HUES64 (cell line): ENCODE results near the gene HOXA5.

ENCODE experiments used
- H3K27ac ChIP-seq: 2 replicates; pipeline ENCODE4 v1.7.0; 2013; ENCODE audit warnings: low read depth, low read length, inconsistent platforms
- H3K27me3 ChIP-seq: 2 replicates; pipeline ENCODE4 v1.6.1; 2013; ENCODE audit warnings: mild to moderate bottlenecking, low read length; ENCODE audit not compliant: insufficient read depth
- H3K36me3 ChIP-seq: 2 replicates; pipeline ENCODE4 v1.6.1; 2013; ENCODE audit warnings: mild to moderate bottlenecking, low read length; ENCODE audit not compliant: insufficient read depth
- H3K4me1 ChIP-seq: 2 replicates; pipeline ENCODE4 v1.6.1; 2013; ENCODE audit warnings: mild to moderate bottlenecking, low read length, moderate library complexity; ENCODE audit not compliant: insufficient read depth
- H3K4me3 ChIP-seq: 2 replicates; pipeline ENCODE4 v1.5.1; 2013; ENCODE audit warnings: mild to moderate bottlenecking, low read length, moderate library complexity
- H3K9ac ChIP-seq: 2 replicates; pipeline ENCODE4 v1.6.1; 2013; ENCODE audit warnings: mild to moderate bottlenecking, low read depth, low read length
- H3K9me3 ChIP-seq: 2 replicates; pipeline ENCODE4 v1.6.1; 2013; ENCODE audit warnings: low read depth, low read length; ENCODE audit not compliant: insufficient read depth
- WGBS: fragments of 150-250, 120-280 bp; methylation state at CpG from one replicate; pipeline ENCODE4 v1.1.7; 2013; ENCODE audit warnings: missing lambda C conversion rate; 5-methylcytosine and 5-hydroxymethylcytosine counted together

The HOXA5 gene

DNA sequence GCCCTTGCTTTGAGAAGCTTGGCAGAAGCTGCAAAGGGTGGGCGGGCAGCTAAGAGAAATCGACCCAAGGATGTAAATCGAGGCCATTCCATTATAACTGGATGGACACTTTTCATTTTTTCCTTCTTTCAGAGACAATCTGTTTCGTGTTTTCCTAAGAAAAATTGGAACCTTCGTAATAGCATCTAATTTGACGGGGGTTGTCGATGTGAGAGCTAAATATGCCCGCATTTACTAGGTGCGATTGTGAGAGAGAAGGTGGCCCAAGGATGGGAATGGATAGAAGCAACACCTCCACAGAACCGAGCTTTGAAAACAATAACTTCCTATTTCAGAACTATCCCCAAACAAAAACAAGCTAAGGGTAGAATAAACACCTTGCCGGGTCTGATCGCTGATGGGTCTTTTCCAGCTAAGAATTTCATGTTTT lies 12.1 kb downstream of the HOXA5 start:
- WGBS, result 7% methylated on average over 12 of the region's 12 CpGs
- peaks cover 100% of the 10 kb centered on the region for H3K27me3 ChIP-seq
- no peaks in the 10 kb centered on the region for H3K4me1 ChIP-seq
- no peaks in the 10 kb centered on the region for H3K36me3 ChIP-seq
- no peaks in the 10 kb centered on the region for H3K9me3 ChIP-seq
- peak overlapping the region; percentile 51 for H3K4me3 ChIP-seq
- no peak overlapping the region for H3K27ac ChIP-seq
- H3K9ac ChIP-seq, result no peak overlapping the region

DNA sequence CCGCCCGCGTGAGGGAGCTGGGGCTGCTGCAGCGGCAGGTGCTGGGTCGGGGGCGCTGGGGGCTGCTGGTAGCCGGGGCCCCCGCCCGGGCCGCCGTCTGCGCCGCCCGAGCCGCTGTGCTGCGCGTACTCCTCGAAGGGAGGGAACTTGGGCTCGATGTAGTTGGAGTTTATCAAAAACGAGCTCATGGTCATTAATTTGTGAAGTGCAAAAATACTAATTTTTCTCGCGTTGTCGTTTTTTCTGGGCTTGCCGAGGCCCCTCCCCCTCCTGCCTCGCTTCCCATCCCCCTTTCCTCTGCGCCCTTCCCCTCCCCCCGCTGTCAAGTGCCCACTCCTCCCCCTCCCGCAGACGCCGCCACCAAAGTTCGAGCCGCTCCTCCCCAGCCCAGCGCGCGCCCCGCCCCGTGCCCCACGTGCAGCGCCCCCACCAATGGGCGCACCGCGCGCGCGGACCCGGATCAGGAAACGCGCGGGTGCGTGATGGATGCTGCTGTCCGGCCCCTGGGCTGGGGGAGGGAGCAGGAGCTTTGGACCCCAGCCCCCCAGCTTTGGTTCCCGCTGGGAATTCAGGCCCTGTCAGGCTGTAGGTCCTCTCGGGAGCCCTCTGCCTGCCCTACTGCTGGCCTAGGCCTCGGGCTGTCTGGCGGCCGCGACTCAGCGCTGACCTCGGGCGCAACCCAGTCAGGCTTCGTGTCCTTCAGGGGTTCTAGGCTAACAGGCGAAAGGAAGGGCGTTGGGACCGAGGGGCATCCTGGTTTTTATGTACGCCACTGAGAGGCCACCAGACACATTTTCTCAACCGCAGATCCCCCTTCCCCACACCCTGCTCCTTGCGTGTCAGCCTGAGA lies 12.7 kb downstream of the HOXA5 start, which contains the start of gene HOXA4:
Gene HOXA4, minus strand, starts transcription at position 218 of the 850 bp plus-strand sequence. Its CDS starts 24 bp downstream, at position 194.
- no peaks in the 10 kb centered on the region for H3K9me3 ChIP-seq
- H3K4me1 ChIP-seq, result no peaks in the 10 kb centered on the region
- no peak within 1 kb of the TSS for H3K9ac ChIP-seq
- peak within 1 kb of the TSS; percentile 51 for H3K4me3 ChIP-seq
- under 1% methylated on average over 67 of the region's 67 CpGs for WGBS
- no peaks in the 10 kb centered on the region for H3K36me3 ChIP-seq
- H3K27ac ChIP-seq, result no peak within 1 kb of the TSS
- peaks cover 100% of the 10 kb centered on the region for H3K27me3 ChIP-seq

DNA sequence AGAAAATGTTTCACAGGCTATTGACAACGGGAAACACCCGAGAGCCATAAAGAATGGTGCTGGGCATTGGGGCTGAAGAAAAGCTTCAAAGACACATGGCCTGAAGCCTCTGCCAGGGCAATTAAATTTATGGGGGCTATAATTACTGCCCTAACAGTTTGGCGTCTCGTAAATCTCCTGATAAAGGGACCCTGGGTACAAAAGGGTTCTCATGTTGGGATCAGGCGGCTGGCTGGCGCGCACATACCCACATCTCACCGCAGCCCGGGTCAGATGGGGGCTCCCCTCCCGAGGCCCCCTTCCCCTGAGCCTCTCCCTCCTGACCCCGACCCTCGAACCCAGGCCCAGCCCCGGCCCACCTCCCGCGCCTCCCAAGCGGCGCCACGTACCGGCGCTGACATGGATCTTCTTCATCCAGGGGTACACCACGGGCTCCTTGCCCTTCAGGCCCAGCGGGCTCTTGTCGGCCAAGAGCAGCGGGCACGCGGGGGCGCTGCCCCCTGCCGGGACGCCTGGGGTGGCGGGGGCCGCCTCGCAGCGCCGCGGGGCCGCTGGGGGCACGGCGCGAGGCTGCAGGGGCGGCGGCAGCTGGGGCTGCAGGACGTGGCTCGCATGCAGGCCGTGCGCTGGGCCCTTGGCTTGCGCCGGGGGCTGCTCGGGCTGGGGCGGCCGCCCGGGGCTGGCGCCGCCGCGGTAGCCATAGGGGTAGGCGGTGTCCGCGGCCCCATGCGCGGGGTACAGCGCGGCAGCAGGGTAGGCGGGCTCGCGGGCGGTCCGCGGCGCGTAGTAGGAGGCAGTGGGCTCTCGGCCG lies 13.5 kb downstream of the HOXA5 start:
- Histone ChIP-seq H3K27ac (no peak overlapping the region), H3K9ac (no peak overlapping the region), H3K36me3 (no peaks in the 10 kb centered on the region), H3K27me3 (peaks cover 100% of the 10 kb centered on the region), H3K9me3 (no peaks in the 10 kb centered on the region), H3K4me3 (0 out of 2 replicates have a peak overlapping the region, but pooled peaks have one; percentile 15), H3K4me1 (no peaks in the 10 kb centered on the region)
- WGBS, result 2% methylated on average over 72 of the region's 72 CpGs

DNA sequence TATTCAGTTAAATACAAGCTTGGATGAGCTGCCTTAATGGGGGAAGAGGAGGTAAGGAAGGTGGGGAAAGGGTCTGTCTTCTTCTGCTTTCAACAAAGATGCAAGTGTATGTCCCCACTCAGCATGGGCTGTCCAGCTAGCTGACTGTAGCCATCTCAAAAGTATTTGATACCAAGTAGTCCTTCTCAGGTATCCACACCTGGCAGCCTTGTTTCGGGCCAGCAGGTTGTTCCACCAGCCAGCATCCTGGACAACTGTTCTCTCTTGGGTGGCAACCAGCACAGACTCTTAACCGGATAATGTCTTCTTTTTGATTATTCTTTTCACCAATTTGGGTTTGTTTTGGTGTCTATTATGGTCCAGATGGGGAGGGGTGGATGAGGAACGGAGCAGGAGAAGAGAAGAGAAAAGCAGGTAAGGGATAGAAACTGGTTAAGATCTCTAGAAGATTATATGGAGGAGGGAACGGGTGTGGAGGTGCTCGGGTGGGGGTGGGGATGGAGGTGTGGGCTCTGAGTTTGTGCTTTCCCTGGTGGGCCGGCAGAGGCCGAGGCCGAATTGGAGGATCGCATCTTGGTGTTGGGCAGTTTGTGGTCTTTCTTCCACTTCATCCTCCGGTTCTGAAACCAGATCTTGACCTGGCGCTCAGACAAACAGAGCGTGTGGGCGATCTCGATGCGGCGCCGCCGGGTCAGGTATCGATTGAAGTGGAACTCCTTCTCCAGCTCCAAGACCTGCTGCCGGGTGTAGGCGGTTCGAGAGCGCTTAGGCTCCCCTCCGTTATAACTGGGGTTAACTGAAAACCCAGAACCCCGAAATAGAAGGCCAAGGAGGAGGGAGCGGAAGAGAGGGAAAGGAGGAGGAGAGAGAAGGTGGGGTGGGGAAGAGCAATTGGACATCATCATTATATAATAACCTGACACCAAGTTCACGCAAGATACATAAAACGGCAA lies 14.4 kb downstream of the HOXA5 start:
- no peak overlapping the region for H3K27ac ChIP-seq
- 12% methylated on average over 27 of the region's 28 CpGs for WGBS
- H3K36me3 ChIP-seq, result no peaks in the 10 kb centered on the region
- no peaks in the 10 kb centered on the region for H3K9me3 ChIP-seq
- H3K4me1 ChIP-seq, result no peaks in the 10 kb centered on the region
- H3K9ac ChIP-seq, result no peak overlapping the region
- H3K27me3 ChIP-seq, result peaks cover 100% of the 10 kb centered on the region
- no peak overlapping the region for H3K4me3 ChIP-seq

DNA sequence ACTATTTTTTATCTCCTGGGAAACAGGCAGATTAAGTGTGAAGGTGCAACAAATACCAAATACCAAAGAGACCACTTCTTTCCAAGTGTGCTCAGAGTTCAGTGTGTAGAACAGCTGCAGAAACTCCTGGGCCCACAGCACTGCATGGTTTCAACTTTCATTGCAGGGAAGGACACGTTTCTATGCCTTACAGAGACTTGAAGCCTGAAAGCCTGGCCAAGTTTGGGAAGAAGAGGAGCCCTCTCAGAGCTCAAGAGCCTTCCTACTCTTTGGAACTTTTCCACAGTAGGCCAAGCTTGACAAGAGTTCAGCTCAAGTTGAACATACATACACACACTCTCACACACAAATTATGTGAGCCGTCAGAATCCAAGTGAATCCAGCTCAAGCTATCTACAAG lies 15.4 kb downstream of the HOXA5 start:
- H3K27me3 ChIP-seq, result peaks cover 100% of the 10 kb centered on the region

DNA sequence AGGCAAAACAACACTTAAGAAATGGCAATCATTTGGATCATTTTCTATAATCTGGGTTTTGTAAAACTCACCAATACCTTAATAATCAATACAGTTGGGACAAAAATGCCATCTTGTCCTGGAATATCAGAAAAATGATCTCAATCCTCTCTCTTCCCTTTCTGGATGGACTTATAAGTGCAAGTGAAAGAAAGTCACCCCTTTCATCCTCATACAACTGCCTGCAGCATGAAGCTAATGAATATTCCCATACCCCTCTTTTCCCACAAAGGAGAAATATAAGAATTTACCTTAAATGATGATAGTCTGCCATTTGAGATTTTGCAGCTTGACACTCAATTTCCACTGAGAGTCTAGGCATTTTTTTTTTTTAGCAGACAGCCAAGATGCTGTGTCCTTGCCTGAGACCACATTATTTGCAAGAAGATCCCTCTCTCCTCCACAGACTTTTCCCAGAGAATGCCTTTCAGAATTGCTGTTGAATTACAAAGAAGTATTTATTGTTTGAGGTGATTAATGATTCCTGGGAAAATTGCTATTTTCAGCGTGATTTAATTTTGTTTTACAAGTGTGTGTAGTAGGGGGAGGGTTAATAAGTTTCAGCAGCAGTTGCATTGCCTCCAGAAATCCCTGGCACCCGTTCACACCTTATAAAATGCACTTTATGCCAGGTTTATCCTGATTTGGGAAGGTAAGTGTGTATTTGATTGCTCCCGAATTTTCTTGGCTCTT lies 16.7 kb downstream of the HOXA5 start:
- H3K9ac ChIP-seq, result no peak overlapping the region
- no peaks in the 10 kb centered on the region for H3K4me1 ChIP-seq
- no peak overlapping the region for H3K27ac ChIP-seq
- H3K4me3 ChIP-seq, result no peak overlapping the region
- H3K36me3 ChIP-seq, result no peaks in the 10 kb centered on the region
- no peaks in the 10 kb centered on the region for H3K9me3 ChIP-seq
- WGBS, result 11% methylated on average over 2 of the region's 3 CpGs
- peaks cover 100% of the 10 kb centered on the region for H3K27me3 ChIP-seq

More for the DNA sequence above, 15.4 kb downstream of the HOXA5 start:
- Histone ChIP-seq H3K36me3 (no peaks in the 10 kb centered on the region), H3K9me3 (no peaks in the 10 kb centered on the region), H3K4me1 (no peaks in the 10 kb centered on the region), H3K9ac (no peak overlapping the region), H3K27ac (no peak overlapping the region), H3K4me3 (no peak overlapping the region)
- 19% methylated on average over 2 of the region's 2 CpGs for WGBS

DNA sequence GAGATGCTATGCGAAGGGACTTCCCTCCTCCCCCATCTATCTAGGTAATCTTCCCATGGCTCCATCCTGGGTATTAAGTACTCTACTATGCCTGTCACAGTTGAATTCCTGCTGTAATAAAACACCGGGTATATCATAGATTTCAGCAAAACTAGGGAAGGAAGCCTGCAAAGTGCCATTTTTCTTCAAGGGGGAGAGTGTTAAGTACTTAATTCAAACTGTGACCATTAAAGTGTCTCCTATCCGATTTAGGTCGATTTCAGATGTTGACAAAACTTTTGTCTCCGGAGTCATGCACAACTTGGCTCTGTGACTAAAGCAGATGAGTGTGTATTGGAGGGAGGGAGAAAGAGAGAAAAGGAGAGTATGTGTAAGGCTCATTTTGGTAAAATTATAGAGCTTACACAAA lies 17.5 kb downstream of the HOXA5 start:
- Histone ChIP-seq H3K4me1 (no peaks in the 10 kb centered on the region), H3K27ac (no peak overlapping the region), H3K9ac (no peak overlapping the region), H3K4me3 (no peak overlapping the region), H3K36me3 (no peaks in the 10 kb centered on the region), H3K9me3 (no peaks in the 10 kb centered on the region), H3K27me3 (peaks cover 100% of the 10 kb centered on the region)
- WGBS, result 7% methylated on average over 5 of the region's 5 CpGs

DNA sequence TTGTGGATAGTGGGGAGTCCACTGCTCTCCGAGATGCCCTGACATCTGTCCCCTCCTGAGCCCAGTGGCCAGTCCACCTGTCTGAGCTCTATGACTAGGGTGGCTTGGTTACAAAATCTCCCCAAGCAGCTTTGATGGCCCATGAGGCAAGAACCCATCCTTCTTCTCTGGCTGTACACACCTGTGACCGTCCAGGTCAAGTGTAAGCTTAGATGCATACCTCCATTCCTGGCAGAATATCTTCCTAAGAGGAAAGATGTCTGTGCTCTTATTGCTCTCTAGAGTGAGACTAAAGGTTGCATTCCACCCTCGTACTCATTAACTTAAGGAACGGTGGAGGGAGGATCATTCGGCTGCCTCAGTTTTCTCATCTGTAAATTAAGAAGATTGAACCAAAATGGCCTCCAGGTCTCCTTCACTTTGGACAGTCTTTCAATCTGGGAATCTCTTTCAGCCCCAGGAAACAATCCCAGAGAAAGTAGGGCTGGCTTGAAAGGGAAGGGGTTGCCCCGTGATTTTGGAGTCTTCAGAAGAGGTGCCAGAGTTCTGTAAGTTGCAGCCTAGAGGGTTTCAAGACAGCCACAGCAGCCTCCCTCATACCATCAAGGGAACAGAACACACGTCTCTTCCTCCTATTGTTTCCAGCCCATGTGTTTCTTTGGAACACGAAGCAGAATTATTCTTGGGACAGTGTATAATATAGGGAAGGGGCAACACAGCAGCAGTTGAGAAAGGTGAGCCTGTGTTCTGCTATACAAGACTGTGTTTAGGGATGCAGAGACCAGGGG lies 18.4 kb downstream of the HOXA5 start:
- peaks cover 100% of the 10 kb centered on the region for H3K27me3 ChIP-seq
- no peak overlapping the region for H3K4me3 ChIP-seq
- no peaks in the 10 kb centered on the region for H3K4me1 ChIP-seq
- 24% methylated on average over 8 of the region's 8 CpGs for WGBS
- no peak overlapping the region for H3K27ac ChIP-seq
- no peaks in the 10 kb centered on the region for H3K9me3 ChIP-seq
- H3K9ac ChIP-seq, result no peak overlapping the region
- no peaks in the 10 kb centered on the region for H3K36me3 ChIP-seq

DNA sequence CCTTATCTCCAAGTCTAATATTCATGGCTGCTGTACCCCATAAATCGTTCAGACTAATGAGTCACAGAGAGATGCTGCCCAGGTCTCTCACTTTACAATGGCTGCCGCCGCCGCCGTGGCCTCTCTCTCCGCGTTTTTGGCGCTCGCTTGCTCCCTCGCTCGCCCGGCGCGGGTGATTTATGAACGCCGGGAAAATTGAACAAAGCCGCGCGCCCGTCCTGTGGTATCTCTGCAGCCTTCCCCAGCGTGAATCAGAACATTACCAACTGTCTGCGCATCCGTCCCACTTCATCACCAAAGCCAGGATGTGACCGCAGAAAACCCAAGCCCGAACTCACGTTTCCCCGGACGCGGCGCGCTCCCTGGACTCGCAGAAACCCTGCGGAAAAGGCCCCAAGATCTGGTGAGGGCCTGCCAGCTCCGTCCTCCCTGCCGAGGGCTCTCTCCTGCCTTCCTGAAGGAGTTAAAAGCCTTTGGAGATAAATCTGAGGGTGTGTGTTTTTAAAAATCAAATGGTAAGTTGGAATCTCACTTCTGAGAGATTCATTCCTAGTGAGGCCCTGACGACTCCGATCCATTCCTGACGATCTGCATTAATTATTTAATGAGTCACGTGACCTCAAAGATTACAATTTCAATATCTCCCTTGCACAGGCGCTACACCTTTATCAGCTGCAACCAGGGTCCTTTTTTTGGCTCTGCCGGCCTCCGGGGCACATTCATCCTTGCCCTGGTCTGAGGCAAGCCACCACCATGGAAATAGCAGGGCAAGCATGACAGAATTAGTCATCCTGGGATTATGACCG lies 19.2 kb downstream of the HOXA5 start:
- H3K9ac ChIP-seq, result no peak overlapping the region
- no peak overlapping the region for H3K4me3 ChIP-seq
- H3K4me1 ChIP-seq, result no peaks in the 10 kb centered on the region
- peaks cover 100% of the 10 kb centered on the region for H3K27me3 ChIP-seq
- 3% methylated on average over 43 of the region's 43 CpGs for WGBS
- H3K27ac ChIP-seq, result no peak overlapping the region
- H3K36me3 ChIP-seq, result no peaks in the 10 kb centered on the region
- H3K9me3 ChIP-seq, result no peaks in the 10 kb centered on the region
